T-helper 2 cell (primary cell): Measurements from ENCODE around the gene OR7C1.
"Not testable (repeated sequence)": the region's sequence is repeated elsewhere in the genome, so short reads cannot be mapped to it uniquely, and the experiment has no call there.

ENCODE experiments used
- DNase-seq, 5 experiments: peaks; one replicate each; pipeline versions ENCODE4 v3.0.0 to v3.0.0-alpha.2; 2012 to 2022

Gene OR7C1

DNA sequence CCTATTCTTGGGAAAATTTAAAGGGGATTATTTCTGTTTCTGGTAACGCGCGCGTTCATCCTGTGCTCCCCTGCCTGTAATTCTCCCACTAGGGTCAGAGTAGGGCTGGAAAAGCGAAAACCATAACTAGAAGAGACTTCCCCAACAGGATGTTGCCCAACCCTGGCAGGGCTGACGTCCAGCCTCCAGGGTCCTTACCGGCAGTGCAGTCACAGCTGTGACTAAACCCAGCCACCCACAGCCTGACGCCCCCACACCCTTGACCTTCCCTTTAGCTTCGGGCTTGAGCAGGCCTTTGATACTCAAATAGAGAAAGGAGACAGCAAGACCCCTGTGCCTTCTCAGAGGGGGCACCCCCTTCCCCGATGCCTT, 50.3 kb downstream of the OR7C1 start:
- DNase-seq, result not testable (repeated sequence)

DNA sequence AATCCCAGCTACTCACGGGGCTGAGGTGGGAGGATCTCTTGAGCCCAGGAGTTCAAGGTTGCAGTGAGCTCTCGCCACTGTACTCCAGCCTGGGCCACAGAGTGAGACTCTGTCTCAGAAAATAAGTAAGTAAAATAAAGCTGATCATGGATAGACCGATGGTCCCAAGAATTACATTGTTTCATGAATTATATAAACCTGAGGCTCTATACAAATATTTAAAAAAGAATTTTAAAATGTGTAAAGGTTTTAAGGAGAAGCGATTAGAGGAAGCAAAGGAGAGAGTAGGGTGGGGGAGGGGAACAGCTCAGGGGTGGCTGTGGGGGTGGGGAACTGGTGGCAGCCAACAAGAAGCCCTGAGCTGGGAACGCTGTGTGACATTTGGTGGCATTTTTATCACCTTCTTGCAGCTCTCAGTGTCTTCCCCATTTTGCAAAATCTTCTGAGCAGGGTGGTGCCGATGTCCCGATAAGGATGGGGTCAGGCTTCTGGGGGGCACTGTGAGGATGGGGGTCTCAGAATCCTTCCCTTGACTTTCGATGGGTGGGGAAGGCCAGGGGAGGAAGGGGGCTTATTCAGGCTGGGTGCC, 51.5 kb downstream of the OR7C1 start:
- DNase-seq, result not testable (repeated sequence)

DNA sequence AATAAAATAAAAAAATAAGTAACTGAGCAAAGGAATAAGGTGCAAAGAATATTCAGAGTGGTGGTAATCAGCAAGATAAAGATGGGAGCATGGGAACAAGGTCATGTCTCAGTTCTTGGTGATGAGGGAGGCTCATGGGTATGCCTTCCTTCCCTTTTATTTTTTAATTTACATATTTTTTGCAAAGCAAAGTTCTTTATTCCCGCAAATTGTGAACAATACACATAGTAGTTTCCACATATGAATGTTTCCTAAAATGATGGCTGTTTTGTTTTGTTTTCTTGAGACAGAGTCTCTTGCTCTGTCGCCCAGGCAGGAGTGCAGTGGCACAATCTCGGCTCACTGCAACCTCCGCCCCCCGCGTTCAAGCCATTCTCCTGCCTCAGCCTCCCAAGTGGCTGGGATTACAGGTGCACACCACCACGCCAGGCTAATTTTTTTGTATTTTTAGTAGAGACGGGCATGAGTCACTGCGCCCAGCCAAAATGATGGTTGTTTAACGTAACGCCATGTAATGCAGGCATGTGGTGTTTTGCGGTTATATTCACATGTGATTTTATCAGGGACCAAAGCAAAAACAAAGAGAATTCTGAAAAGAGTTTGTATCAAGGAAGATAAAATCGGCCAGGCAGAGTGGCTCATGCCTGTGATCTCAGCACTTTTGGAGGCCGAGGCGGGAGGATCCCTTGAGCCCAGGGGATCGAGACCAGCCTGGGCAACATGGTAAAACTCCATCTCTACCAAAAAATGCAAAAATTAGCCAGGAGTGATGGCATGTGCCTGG, 52.2 kb downstream of the OR7C1 start:
- no peak for DNase-seq

DNA sequence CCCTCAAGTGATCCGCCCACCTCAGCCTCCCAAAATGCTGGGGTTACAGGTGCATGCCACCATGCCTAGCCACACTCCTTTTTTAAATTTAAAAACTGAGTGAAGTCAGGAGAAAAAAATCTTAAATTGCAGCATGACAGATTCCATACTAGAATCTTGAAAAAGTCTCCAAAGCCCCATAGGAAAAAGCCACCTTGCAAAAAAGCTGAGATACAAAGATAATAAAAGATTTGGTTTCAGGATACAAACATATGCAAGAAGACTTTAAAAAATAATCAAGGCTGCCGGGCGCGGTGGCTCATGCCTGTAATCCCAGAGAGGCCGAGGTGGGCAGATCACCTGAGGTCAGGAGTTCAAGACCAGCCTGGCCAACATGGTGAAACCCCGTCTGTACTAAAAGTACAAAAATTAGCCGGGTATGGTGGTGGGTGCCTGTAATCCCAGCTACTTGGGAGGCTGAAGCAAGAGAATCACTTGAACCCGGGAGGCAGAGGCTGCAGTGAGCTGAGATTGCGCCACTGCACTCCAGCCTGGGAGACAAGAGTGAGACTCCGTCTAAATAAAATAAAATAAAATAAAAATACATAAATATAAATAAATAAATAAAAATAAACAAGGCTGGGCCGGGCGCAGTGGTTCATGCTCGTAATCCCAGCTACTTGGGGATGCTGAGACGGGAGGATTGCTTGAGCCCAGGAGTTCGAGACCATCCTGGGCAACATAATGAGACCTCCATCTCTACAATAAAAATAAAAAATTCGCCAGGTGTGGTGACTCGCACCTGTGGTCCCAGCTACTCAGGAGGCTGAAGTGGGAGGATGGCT, 53.1 kb downstream of the OR7C1 start:
- DNase-seq, result not testable (repeated sequence)

DNA sequence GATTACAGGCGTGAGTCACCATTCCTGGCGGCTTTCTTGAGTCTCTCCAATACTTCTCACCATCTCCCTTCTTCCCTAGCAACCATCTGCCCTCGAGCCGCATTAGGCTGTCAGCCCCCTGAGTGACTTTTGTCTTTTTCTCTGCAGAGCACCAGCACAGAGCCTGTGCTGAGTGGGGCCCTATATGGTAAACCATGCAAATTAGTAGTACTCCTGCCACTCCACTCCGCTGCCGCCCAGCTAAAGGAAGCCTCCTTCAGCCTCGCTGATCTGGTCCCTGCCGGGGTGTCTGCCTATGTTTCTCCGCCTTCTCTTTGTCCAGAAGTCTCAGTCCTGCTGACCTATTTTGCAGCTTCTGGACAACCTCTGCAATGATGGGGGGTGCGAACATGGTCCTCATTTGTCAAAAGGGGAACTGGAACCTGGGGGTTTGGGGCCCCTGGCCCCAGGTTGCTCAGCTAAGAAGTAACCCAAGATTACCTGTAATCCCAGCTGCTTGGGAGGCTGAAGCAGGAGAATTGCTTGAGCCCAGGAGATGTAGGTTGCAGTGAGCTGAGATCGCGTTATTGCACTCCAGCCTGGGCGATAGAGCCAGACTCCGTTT, 54.3 kb downstream of the OR7C1 start:
- DNase-seq, result not testable (repeated sequence)

DNA sequence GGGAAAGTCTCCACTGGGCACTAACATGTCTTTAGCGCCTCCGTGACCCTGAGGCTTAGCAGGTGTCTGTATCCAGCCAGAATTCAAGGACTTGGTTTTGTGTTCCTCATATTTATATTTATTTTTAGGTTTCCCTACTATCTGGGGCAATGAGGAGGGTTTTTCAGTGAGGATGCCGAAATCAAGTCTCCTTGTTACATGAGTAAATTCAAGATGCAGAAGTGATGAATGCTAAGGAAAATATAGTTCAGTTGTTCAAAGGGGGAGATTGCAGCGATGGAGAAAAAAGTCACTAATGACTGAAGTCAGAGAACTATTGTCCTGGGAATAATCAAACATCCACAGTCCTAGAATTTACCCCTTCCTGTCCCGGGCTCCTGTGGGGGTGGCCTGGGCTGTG, 55.8 kb downstream of the OR7C1 start:
- DNase-seq, result no peak

DNA sequence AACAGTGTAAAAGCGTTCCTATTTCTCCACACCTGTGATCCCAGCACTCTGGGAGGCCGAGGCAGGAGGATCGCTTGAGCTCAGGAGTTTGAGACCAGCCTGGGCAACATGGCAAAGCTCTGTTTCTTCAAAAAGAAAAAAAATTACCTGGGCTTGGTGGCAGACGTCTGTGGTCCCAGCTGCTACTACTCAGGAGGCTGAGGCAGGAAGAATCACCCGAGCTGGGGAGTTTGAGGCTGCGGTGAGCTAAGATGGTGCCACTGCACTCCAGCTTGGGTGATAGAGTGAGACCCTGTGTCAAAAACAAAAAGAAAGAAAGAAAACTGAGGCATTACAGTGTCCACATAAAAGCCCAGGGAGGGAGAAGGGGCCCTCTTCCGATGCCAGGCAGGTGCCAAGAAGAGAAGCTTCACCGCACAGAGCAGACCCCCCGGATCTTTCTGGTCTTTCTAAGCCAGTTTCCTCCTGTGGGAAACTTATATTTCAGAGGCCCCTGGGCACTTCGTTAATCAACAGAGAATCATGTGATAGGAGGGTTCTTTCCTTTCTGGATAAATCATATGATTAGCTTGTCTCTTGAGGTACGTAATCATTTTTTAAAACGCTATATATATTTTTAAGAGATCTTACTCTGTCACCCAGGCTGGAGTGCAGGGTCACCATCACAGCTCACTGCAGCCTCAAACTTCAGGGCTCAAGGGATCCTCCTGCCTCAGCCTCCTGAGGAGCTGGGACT, 56.7 kb downstream of the OR7C1 start, which contains the start of gene ADGRE2:
ADGRE2 (minus strand) TSS at position 451 of the 736 bp plus-strand sequence. CDS start 1,804 bp downstream, outside the sequence.
- DNase-seq, result not testable (repeated sequence)

DNA sequence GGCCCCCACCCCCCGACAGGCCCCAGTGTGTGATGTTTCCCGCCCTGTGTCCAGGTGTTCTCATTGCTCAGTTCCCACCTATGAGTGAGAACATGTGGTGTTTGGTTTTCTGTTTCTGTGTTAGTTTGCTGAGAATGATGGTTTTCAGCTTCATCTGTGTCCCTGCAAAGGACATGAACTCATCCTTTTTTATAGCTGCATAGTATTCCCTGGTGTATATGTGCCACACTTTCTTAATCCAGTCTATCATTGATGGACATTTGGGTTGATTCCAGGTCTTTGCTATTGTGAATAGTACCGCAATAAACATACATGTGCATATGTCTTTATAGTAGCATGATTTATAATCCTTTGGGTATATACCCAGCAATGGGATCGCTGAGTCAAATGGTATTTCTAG, 57.3 kb downstream of the OR7C1 start:
- DNase-seq, result not testable (repeated sequence)

DNA sequence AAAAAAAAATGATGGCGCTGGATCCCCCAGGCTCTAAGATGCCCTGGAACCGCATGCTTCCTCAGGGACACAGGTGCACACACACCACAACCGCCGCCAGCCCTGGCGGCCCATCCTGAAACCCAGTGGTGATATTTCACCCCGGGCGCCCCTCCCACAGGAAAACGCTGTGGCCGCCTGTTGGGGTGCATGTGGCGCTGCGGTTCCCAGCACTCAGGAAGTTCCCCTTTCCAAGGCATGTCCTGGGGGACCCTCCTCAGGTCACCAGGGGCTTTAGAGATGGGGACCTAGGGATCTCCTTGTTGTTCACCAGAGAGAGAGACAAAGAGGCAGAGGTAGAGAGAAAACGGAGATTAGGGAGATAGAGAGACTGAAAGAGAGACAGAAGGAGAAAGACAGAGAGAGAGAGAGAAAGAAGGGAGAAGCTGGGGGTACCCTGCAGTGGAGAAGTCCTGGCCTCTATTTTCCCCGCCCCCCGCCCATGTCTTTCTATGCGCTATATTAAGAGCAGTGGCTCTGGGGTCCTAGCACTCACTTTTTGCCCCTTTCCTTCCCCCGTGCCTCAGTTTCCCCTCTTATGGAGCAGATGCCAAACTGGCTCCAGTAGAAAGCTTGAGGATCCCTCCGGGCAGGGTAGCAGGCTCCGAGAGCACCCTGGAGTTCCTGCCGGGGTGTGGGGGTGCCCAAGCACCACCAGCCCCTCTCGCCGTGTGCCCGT, 59.0 kb downstream of the OR7C1 start:
- DNase-seq, result no peak

DNA sequence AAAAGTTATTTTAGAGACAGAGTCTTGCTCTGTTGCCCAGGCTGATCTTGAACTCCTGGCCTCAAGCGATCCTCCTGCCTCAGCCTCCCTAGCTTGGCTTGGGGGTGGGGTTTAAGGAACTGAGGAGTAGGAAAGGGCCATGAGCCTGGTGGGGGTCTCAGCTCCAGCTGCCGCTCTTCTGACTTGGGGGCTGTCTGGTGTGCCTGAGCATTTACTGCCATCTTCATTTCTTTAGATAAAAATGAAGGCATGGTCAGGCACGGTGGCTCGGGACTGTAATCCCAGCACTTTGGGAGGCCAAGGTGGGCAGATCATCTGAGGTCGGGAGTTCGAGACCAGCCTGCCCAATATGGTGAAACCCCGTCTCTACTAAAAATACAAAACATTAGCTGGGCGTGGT, 59.7 kb downstream of the OR7C1 start:
- DNase-seq, result not testable (repeated sequence)

DNA sequence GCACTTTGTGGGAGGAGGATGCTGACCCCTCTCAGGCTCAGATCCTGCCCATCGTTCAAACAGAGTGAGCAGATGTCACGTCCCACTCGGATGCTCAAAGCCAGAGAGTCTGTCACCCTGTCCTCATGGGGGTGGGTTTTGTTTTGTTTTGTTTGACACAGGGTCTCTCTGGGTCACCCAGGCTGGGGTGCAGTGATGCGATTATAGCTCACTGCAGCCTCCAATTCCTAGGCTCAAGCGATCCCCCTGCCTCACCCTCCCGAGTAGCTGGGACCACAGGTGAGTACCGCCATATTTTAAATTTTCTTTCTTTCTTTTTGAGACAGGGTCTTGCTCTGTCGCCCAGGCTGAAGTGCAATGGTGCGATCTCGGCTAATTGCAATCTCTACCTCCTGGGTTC, 60.6 kb downstream of the OR7C1 start:
- DNase-seq, result no peak

DNA sequence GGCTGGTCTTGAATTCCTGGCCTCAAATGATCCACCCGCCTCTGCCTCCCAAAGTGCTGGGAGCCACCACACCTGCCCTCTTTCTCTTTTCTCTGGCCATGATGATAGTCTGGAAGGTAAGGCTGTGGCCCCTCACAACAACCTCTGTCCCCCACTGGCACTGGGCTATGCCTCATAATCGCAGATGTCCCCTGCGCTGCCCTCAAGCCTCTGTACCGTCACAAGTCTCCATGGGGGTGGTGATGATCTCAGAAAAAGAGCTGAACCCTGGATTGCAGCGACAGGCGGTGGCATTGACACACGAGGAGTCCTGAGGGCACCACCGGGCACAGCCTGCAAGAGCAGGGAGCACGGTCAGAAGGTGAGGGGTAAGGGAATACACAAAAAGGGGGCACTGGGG, 61.3 kb downstream of the OR7C1 start:
- DNase-seq, result not testable (repeated sequence)

DNA sequence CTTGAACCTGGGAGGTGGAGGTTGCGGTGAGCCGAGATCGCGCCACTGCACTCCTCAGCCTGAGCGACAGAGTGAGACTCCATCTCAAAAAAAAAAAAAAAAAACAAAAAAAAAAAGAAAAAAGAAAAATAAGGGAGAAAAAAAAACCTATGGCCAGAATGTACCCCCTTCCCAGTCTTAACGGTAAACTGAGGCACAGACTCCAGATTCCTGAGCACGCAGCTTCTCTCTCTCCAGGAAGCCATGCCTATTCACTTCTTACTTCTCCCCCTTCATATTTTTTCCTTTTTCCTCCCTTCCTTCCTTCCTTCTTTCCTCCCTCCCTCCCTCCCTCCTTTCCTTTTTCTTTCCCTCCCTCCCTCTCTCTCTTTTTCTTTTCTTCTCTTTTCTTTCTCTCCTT, 62.0 kb downstream of the OR7C1 start:
- DNase-seq, result no peak

DNA sequence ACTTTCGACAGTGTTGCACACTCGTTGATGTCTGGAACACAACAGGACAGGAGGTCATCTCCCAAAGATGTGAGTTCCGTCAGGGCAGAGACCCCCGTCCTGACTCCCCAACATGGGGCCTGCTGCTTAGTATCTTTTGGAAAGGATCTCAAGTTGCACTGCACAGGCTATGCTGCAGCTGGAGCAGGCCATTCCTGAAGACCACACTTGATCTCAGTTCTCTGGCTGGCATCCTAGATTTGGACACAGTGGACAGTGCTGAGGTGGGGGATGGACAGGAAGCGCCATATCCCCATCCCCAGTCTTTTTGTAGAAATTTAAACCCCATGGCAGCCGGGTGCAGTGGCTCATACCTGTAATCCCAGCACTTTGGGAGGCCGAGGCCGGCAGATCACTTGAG, 62.5 kb downstream of the OR7C1 start:
- no peak for DNase-seq

DNA sequence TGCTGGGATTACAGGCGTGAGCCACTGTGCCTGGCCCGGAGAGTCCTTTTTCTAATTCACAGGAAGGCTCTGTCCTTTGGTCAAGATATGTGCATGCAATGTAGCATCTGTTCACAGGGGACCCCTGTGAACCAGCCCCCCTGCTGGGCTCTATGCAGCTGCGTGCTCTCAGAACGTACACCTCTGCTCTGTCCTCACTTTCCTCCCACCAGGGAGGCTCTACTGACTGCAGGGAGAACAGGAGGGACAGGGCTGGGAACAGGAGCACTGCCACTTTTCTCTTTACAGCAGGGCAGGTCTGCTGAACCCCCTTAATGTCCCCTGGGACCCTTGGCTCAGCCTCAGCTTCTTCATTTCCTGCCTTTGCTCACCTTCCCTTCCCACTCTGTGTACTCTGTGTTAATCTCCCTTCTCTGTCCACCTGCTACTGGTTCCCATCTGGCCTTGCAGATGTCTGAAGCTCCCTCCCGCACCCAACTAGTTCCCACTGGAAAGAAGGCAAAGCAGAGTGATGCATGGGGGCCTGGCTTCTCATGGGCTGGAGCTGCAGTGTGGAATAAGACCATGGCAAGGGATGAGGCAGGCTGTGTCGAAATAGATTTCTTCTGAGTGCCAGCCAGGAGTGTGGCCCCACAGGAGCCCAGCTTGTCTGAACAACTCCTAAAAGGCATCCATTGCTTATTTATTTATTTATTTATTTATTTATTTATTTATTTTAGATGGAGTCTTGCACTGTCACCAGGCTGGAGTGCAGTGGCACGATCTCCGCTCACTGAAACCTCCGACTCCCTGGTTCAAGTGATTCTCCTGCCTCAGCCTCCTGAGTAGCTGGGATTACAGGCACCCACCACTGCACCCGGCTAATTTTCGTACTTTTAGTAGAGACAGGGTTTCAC, 63.8 kb downstream of the OR7C1 start:
- no peak for DNase-seq

DNA sequence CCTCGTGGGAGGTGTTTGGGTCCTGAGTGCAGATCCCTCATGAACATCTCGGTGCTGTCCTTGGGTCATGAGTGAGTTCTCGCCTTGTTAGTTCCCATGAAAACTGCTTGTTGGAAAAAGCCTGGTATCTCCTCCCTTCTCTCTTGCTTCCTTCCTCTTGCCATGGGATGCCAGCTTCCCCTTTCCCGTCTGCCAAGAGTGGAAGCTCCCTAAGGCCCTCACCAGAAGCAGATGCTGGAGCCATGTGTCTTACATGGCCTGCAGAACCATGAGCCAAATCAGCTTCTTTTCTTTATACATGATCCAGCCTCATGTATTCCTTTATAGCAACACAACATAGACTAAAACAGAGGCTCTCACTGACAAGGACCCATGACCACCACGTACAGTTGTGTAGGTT, 64.8 kb downstream of the OR7C1 start:
- no peak for DNase-seq

DNA sequence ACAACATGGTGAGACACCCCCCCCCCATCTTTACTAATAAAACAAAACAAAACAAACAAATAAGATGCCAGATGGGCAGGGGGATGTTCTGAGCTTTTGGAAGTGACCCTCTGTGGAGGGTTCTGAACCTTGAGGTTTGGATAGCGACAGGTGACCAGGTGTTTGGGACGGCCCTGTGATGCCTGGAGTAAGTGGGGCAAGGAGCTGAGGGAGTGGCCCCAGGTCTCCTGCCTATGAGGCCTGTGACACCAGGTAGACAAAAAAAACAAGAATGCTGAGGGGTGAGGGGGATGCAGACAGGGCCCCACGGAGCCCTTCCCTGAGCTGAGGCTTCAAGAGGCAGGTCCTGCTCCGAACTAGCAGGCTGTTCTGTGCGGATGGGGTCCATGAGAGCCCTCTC, 65.8 kb downstream of the OR7C1 start:
- no peak for DNase-seq

DNA sequence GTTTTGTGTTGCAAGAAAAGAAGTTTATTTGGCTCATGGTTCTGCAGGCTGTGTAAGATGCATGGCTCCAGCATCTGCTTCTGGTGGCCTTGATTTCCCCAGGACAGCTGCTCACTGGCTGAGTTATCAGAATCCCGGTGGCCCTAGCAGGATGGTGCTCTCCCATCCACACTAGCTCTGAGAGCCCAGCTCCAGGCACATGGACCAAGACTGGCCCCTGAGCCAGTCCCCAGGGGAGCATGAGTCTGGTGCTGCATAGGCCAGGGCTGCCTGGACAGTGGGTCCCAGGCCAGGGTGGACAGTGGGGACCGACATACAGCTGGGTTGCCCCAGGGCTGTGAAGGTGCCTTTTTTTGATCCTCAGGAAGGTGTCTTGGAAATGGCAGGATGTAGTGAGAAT, 67.0 kb downstream of the OR7C1 start:
- DNase-seq, result no peak

DNA sequence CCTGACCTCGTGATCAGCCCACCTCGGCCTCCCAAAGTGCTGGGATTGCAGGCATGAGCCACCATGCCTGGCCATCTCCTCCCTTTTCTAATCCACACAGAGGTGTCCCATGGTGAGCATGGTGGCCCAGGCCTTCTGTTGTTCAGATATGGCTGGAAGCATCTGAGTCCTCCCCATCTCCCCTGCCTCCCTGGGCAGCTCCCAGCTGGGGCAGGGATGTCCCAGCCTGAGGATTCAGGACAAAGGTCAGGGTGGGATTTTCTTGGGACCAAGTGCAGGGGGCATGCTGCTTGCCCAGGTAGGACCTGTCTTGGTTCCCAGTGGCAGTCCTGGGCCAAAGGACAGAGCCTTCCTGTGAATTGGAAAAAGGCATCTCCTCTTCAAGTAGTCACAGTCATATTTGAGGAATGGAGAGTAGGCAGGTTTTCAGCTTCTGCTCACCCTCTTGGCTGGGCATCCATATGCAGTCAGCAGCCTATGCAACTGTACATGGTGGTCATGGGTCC, 67.5 kb downstream of the OR7C1 start:
- no peak for DNase-seq

DNA sequence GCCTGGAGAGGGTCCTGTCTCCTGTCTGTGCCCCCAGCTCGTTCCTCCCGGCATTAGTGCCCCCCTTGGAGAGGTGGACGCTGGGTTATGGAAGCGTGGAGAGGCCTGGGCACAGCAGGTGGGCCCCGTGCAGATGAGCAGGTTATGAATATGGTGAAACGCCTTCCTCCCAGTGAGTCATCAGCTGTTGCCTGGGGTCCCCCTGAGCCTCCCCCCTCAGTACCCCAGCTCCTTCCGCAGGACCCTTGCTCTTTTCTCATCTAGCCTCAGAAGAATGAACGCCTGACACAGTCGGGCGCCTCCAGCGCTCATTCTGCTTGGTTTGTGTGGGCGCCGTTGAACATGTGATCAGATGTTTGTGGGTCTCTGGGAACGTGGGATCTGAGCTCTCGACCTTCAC, 69.1 kb downstream of the OR7C1 start:
- DNase-seq, result not testable (repeated sequence)
